ENCODE results near the gene NEFH. TPM values are rescaled to one million over a fixed set of nuclear protein-coding genes. Genes with fewer than 3 reads are reported as not detected.

NEFH gene
- total RNA-seq, 1 experiment from 2014 or later: 5.7 TPM

DNA sequence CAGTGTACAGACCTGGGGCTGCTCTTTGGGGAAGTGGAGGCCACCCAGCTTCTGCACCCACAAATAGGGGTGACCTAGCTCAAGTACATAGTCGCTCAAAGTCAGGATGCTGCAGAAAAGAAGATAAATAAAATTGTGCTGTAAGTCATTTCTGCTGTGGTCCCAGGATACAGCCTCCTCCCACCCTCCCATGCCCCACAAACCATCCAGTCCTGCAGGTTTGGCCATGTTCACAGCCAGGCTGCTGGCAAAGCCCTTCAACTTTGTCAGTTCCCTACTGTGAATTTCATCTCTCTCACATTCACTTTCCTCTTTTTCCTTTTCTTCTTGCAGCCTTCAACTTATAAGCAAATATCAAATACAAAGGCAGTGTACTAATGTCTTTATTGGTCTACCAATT, 40.0 kb downstream of the NEFH start:
- Mint-ChIP-seq H3K27ac (no peak overlapping the region), H3K4me3 (no peak overlapping the region), H3K36me3 (ENCODE audit: insufficient read depth in 1 of 3, low read depth in 3 of 3) (peaks cover 37 to 87% (median 85%) of the 10 kb centered on the region in 3 experiments; a peak in 6 of 7 replicates), H3K9me3 (no peaks in the 10 kb centered on the region), H3K4me1 (no peaks in the 10 kb centered on the region), H3K27me3 (ENCODE audit: low read depth) (no peaks in the 10 kb centered on the region)
- H3K56ac ChIP-seq (ENCODE audit: insufficient read length, low read depth, low read length): no peak overlapping the region
- H3K18ac ChIP-seq (ENCODE audit: insufficient read length, low read depth, low read length): no peak overlapping the region
- H2BK12ac ChIP-seq (ENCODE audit: insufficient read length, low read depth, low read length): no peak overlapping the region
- H3K27ac ChIP-seq (ENCODE audit: insufficient read length, low read depth, low read length): no peak overlapping the region
- no peak overlapping the region for H4K91ac ChIP-seq (ENCODE audit: insufficient read length, low read depth, low read length)
- H3K23me2 ChIP-seq (ENCODE audit: insufficient read length, low read depth, low read length, poor library complexity, severe bottlenecking): no peaks in the 10 kb centered on the region
- H3K4ac ChIP-seq (ENCODE audit: low read depth, low read length): no peak overlapping the region
- H4K8ac ChIP-seq (replicated peaks; ENCODE audit: insufficient read length, low read depth, low read length): no peak overlapping the region
- H3K4me2 ChIP-seq (ENCODE audit: insufficient read depth, insufficient read length, low read length): no peak overlapping the region
- H3T11ph ChIP-seq (ENCODE audit: low read length): no peak overlapping the region
- no peaks in the 10 kb centered on the region for H3K27me3 ChIP-seq (ENCODE audit: insufficient read depth, low read length)
- H2BK20ac ChIP-seq (ENCODE audit: low read depth, low read length, poor library complexity, severe bottlenecking): no peak overlapping the region
- TF ChIP-seq, protein P1, sequence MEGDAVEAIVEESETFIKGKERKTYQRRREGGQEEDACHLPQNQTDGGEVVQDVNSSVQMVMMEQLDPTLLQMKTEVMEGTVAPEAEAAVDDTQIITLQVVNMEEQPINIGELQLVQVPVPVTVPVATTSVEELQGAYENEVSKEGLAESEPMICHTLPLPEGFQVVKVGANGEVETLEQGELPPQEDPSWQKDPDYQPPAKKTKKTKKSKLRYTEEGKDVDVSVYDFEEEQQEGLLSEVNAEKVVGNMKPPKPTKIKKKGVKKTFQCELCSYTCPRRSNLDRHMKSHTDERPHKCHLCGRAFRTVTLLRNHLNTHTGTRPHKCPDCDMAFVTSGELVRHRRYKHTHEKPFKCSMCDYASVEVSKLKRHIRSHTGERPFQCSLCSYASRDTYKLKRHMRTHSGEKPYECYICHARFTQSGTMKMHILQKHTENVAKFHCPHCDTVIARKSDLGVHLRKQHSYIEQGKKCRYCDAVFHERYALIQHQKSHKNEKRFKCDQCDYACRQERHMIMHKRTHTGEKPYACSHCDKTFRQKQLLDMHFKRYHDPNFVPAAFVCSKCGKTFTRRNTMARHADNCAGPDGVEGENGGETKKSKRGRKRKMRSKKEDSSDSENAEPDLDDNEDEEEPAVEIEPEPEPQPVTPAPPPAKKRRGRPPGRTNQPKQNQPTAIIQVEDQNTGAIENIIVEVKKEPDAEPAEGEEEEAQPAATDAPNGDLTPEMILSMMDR (conservative IDR thresholded peaks at IDR 0.05): no peak
- H2AFZ ChIP-seq (ENCODE audit: low read length): no peak overlapping the region
- no peak overlapping the region for H3K23ac ChIP-seq (ENCODE audit: insufficient read length, low read depth, low read length)
- no peaks in the 10 kb centered on the region for H3K4me1 ChIP-seq (ENCODE audit: insufficient read depth, low read length)
- H3K9ac ChIP-seq (ENCODE audit: extremely low read depth, insufficient read length, low read length): no peak overlapping the region
- no peak overlapping the region for H2BK15ac ChIP-seq (ENCODE audit: low read depth, low read length)
- no peak overlapping the region for H2AK5ac ChIP-seq (ENCODE audit: insufficient read length, low read length)
- H3K79me1 ChIP-seq (ENCODE audit: insufficient read depth, low read depth, low read length, poor library complexity, severe bottlenecking): no peaks in the 10 kb centered on the region
- H3K14ac ChIP-seq (ENCODE audit: insufficient read depth, low read length): no peak overlapping the region
- no peaks in the 10 kb centered on the region for H3K9me3 ChIP-seq (ENCODE audit: control insufficient read depth, low read depth, low read length)
- H2BK120ac ChIP-seq (ENCODE audit: low read depth, low read length, poor library complexity, severe bottlenecking): no peak overlapping the region
- H2BK5ac ChIP-seq (ENCODE audit: insufficient read length, low read length): no peak overlapping the region
- no peaks in the 10 kb centered on the region for H4K20me1 ChIP-seq (ENCODE audit: control insufficient read depth, insufficient read depth, insufficient read length)
- no peak overlapping the region for H4K5ac ChIP-seq (ENCODE audit: insufficient read length, low read depth, low read length)
- H3K79me2 ChIP-seq (ENCODE audit: insufficient read depth, low read length): no peaks in the 10 kb centered on the region
- no CpG with 5 or more reads among the region's 1 CpG for WGBS (ENCODE audit: extremely low coverage, insufficient read length, low lambda C conversion rate)
- no peak for DNase-seq
